ENCODE data around the gene RGS1. TPM values are rescaled to one million over a fixed set of nuclear protein-coding genes. Genes with fewer than 3 reads are reported as not detected.

The RGS1 gene
- total RNA-seq, 2 donors from 2014 or later, result 22.8 to 24.7 TPM

DNA sequence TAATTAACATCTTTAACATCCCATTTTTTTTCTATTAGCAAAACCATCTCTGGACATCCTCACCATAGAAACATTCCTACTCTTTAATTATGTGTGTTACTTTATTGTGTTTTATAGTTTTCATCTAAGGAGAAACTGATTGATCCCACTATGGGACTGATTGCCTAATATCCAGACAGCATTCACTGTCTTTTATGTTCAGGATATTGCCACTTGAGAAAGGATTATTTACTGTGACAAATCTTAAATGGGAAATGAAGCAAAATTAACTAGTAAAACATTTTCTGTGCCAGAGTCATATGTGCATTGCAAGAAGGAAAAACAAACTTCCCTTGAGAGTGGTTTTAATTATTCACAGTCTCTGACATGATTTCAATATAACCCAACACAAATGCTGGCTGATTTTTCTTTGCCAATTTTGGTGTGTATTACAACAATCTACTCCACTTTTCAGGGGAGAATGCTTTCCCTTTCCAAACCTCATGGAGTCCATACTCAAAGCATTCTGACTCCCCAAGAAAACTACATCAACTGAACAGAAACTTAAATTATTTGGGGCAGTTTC, 44.6 kb downstream of the RGS1 start:
- H3K9me3 ChIP-seq, result no peaks in the 10 kb centered on the region
- TF ChIP-seq, protein P1, sequence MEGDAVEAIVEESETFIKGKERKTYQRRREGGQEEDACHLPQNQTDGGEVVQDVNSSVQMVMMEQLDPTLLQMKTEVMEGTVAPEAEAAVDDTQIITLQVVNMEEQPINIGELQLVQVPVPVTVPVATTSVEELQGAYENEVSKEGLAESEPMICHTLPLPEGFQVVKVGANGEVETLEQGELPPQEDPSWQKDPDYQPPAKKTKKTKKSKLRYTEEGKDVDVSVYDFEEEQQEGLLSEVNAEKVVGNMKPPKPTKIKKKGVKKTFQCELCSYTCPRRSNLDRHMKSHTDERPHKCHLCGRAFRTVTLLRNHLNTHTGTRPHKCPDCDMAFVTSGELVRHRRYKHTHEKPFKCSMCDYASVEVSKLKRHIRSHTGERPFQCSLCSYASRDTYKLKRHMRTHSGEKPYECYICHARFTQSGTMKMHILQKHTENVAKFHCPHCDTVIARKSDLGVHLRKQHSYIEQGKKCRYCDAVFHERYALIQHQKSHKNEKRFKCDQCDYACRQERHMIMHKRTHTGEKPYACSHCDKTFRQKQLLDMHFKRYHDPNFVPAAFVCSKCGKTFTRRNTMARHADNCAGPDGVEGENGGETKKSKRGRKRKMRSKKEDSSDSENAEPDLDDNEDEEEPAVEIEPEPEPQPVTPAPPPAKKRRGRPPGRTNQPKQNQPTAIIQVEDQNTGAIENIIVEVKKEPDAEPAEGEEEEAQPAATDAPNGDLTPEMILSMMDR (IDR thresholded peaks at IDR 0.05), result no peak
- DNase-seq (ENCODE audit: low spot score), result no peak
- H3K27ac ChIP-seq, result no peak overlapping the region
- no peaks in the 10 kb centered on the region for H3K27me3 ChIP-seq
- H3K36me3 ChIP-seq, result no peaks in the 10 kb centered on the region
- H3K4me1 ChIP-seq, result no peaks in the 10 kb centered on the region
- no peak overlapping the region for H3K4me3 ChIP-seq

DNA sequence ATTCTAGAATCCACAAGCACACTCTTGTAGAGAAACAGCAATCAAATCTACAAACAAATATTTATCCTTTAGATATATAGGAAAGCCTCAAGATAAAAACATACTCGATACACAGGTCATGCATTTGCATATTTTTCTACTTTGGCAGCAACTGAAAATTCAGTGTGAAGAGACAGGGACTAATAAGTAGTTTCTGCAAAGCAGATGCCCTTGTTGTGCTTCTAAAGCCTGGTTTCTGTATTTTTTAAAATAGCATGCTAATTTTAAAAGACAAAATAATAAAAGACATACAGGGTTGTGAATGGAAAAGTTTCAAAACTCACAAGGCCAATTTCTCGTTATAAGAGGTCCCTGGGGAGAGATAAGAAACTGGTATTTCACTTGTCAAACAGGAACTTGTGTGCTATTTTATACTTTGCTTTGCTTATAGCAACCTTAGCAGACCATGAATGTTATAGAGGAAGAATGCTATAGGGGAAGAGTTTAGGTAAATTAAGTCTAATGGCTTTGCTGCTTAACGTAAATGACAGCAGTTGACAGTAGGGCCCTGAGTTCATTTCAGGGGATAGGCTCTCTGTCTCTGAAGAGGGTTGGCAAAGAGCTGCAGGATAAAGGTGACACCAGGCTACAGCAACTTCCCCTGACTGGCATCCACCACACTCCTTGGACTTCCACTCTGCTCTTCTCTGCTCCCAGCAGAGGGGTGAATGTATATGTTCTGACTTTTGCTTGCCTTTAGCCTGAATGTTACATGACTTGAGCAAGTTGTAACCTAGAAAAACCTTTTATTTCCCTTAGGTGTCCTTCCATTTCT, 51.0 kb downstream of the RGS1 start:
- no peaks in the 10 kb centered on the region for H3K36me3 ChIP-seq
- H3K4me1 ChIP-seq, result peaks cover 0 to 25% of the 10 kb centered on the region in 2 donors
- H3K9me3 ChIP-seq, result no peaks in the 10 kb centered on the region
- H3K27ac ChIP-seq, result no peak overlapping the region
- no peak overlapping the region for H3K4me3 ChIP-seq
- TF ChIP-seq, protein P1 (IDR thresholded peaks at IDR 0.05), result no peak
- no peak for DNase-seq (ENCODE audit: low spot score)
- no peaks in the 10 kb centered on the region for H3K27me3 ChIP-seq

DNA sequence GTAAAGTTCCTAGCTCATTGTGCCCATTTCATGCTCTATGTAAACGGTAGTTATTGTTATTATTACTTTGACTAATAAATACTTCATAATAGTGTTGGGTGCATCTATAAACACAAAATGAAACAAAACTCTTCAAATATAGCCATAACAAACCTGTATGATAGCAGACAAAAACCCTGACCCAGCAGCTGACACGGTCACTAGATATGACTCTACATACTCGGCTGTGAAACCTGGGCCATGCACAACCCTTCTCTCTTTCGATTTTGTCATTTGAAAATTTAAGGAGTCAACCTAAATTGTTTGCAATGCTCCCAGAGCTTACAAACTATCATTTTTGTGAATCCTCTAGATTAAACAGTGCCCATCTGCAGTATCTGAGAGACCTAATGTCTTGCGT, 52.3 kb downstream of the RGS1 start:
- TF ChIP-seq, protein P1 (IDR thresholded peaks at IDR 0.05), result no peak
- Histone ChIP-seq H3K4me1 (peaks cover 0 to 25% of the 10 kb centered on the region in 2 donors), H3K27ac (peak overlapping the region in 1 of 2 donors; percentile 34), H3K27me3 (no peaks in the 10 kb centered on the region), H3K9me3 (no peaks in the 10 kb centered on the region), H3K4me3 (no peak overlapping the region), H3K36me3 (no peaks in the 10 kb centered on the region)
- DNase-seq (ENCODE audit: low spot score), result no peak

DNA sequence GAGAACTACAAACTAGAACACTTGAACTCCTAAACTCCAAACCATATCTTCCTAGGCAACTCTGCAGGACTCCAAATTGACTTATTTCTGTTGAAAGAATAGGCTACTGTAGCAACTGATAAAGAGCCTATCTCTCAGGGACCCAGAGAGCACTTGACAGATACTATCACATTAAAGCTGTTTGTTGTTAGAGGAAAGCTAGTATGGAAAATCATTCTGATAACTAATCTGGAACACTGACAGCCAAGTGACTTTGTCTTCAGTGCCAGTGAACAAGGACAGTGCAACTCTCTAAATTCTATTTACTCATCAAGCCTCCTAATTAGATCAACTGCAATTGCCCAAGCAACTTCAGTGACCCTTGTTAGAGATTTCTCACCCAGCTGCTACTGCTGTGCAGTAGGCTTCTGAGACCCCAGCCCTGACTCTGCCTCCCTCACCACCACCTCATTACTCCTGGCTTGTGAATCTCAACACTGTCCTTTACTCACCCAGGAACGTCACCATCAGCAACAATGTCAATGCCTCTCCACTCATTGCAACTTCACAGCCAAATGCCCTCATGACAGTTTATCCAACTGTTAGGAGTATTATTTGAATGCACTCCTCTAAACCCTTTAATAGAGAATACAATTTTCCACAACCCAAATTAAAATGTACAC, 53.0 kb downstream of the RGS1 start:
- no peaks in the 10 kb centered on the region for H3K36me3 ChIP-seq
- no peaks in the 10 kb centered on the region for H3K27me3 ChIP-seq
- H3K4me1 ChIP-seq, result peaks cover 0 to 25% of the 10 kb centered on the region in 2 donors
- TF ChIP-seq, protein P1 (IDR thresholded peaks at IDR 0.05), result no peak
- no peaks in the 10 kb centered on the region for H3K9me3 ChIP-seq
- peak overlapping the region; percentile 34 to 43 for H3K27ac ChIP-seq
- H3K4me3 ChIP-seq, result no peak overlapping the region
- no peak for DNase-seq (ENCODE audit: low spot score)

DNA sequence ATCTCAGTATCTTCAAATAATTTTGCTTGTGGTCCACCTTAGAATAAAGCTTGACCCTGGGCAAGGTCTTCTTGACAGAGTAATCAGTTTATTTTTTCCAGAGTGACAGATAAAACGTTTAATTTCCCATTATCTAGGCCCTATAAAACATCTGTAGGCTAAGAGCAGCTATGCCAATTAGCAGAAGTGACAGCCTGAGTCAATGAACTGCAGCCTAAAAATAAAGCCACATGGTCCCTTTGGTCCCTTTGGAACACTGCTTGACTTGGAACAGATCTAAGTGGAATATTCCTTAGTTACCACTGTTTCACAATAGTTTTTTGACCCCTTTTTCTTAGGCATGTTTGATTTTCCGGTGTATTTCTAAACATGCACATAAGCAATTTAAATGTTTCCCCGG, 54.0 kb downstream of the RGS1 start:
- TF ChIP-seq, protein P1 (IDR thresholded peaks at IDR 0.05), result no peak
- no peak overlapping the region for H3K4me3 ChIP-seq

More for the DNA sequence above, 54.0 kb downstream of the RGS1 start:
- Histone ChIP-seq H3K36me3 (no peaks in the 10 kb centered on the region), H3K27me3 (no peaks in the 10 kb centered on the region), H3K27ac (peak overlapping the region; percentile 34 to 43), H3K4me1 (peaks cover 0 to 25% of the 10 kb centered on the region in 2 donors), H3K9me3 (no peaks in the 10 kb centered on the region)
- no peak for DNase-seq (ENCODE audit: low spot score)

Other genes with a start within 250 kb of the RGS1 start
- gene RGS13, start 60.4 kb downstream of the RGS1 start, total RNA-seq, result not detected
- 10 to 100 TPM; 31.2 to 51.2 TPM for gene RGS2, start 233.3 kb downstream of the RGS1 start, total RNA-seq